Neural progenitor cell (in vitro differentiated cells): Measurements from ENCODE around the gene ANKS3. TPM values are rescaled to one million over a fixed set of nuclear protein-coding genes. Genes with fewer than 3 reads are reported as not detected.

Source experiments
- DNase-seq: peaks from one replicate; pipeline ENCODE4 v3.0.0-alpha.2; 2016; ENCODE audit warnings: low spot score
- H2AFZ ChIP-seq: fragments of 200-600 bp; sonication (generic); replicated peaks from 2 replicates; pipeline ENCODE4 v1.6.1; 2016; ENCODE audit warnings: antibody characterized with exemption
- H3F3A ChIP-seq: fragments of 200-600 bp; sonication (generic); 2 replicates; pipeline ENCODE4 v1.6.1; 2016; ENCODE audit warnings: antibody characterized with exemption, low read depth
- H3K27ac ChIP-seq: fragments of 200-600 bp; sonication (generic); 2 replicates; pipeline ENCODE4 v1.5.1; 2016; ENCODE audit warnings: mild to moderate bottlenecking
- H3K27me3 ChIP-seq: fragments of 200-600 bp; sonication (generic); 2 replicates; pipeline ENCODE4 v1.6.1; 2016; ENCODE audit warnings: mild to moderate bottlenecking, moderate library complexity
- H3K36me3 ChIP-seq: fragments of 200-600 bp; sonication (generic); 2 replicates; pipeline ENCODE4 v1.5.1; 2016
- H3K4me1 ChIP-seq: fragments of 200-600 bp; sonication (generic); 2 replicates; pipeline ENCODE4 v1.6.1; 2016; ENCODE audit warnings: mixed run types
- H3K4me2 ChIP-seq: fragments of 200-600 bp; sonication (generic); 2 replicates; pipeline ENCODE4 v1.6.1; 2016
- H3K4me3 ChIP-seq: fragments of 200-600 bp; sonication (generic); 2 replicates; pipeline ENCODE4 v1.5.1; 2016
- H3K79me2 ChIP-seq: fragments of 200-600 bp; sonication (generic); 2 replicates; pipeline ENCODE4 v1.6.1; 2016; ENCODE audit warnings: low read depth
- H3K9ac ChIP-seq: fragments of 200-600 bp; sonication (generic); 2 replicates; pipeline ENCODE4 v1.6.1; 2016
- H3K9me3 ChIP-seq: fragments of 200-600 bp; sonication (generic); 2 replicates; pipeline ENCODE4 v1.5.1; 2016; ENCODE audit warnings: low read depth
- H4K20me1 ChIP-seq: fragments of 200-600 bp; sonication (generic); 2 replicates; pipeline ENCODE4 v1.6.1; 2016; ENCODE audit warnings: low read depth
- H3K27ac Mint-ChIP-seq: 3 replicates; pipeline ENCODE4 v1.8.0; 2021; ENCODE audit warnings: mixed read lengths
- H3K27me3 Mint-ChIP-seq: 2 replicates; pipeline ENCODE4 v1.8.0; 2022; ENCODE audit warnings: low read depth, mild to moderate bottlenecking, inconsistent platforms, moderate library complexity, mixed read lengths; ENCODE audit not compliant: insufficient read depth
- H3K36me3 Mint-ChIP-seq: 3 replicates; pipeline ENCODE4 v1.8.0; 2021; ENCODE audit warnings: mixed read lengths
- H3K4me1 Mint-ChIP-seq: 3 replicates; pipeline ENCODE4 v1.8.0; 2021; ENCODE audit warnings: mixed read lengths
- H3K4me3 Mint-ChIP-seq: 3 replicates; pipeline ENCODE4 v1.8.0; 2021; ENCODE audit warnings: mild to moderate bottlenecking, moderate library complexity, mixed read lengths
- H3K9me3 Mint-ChIP-seq: 3 replicates; pipeline ENCODE4 v1.8.0; 2020; ENCODE audit warnings: mixed read lengths
- EZH2 ChIP-seq: fragments of 200-600 bp; sonication (generic); IDR thresholded peaks from 2 replicates; pipeline ENCODE4 v1.6.1; 2017; ENCODE audit warnings: antibody characterized with exemption, mild to moderate bottlenecking, moderate library complexity
- EZH2phosphoT487 ChIP-seq: fragments of 200-600 bp; sonication (generic); IDR thresholded peaks from 2 replicates; pipeline ENCODE4 v1.6.1; 2017; ENCODE audit warnings: antibody characterized with exemption
- total RNA-seq: library from RNA; depleted of rRNA; stranded (reverse); fragments of >200 nt; gene quantifications from 2 replicates; pipeline ENCODE4 v1.2.3, GENCODE V29; 2015; ENCODE audit warnings: low replicate concordance
- TF ChIP-seq, protein P1 (sequence below): fragments of 200-600 bp; sonication (generic); IDR thresholded peaks from 2 replicates; pipeline ENCODE4 v1.5.1; 2017; ENCODE audit warnings: antibody characterized with exemption, mild to moderate bottlenecking

The ANKS3 gene
- total RNA-seq, 1 donor from 2014 or later: 20.6 TPM

DNA sequence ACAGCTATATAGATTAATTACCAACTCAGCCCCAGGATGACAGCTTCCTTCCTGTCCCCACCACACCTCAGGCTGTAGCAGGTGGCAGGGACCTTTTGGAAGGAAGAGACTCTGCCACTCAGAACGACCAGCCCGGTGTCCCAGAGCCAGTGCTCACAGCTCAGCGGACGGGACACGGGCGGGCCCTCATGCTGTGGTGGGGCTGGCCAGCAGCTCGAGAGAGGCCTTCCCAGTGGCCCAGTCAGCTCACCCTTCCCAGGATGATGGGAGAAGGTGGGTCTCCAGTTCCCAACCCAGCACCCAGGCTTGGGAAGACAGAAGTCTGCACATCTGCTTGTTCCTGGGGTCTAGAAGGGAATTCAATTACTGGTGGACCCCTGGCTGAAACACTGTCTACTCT, 30.2 kb downstream of the ANKS3 start:
- Histone ChIP-seq H3K4me3 (no peak overlapping the region), H3K9ac (no peak overlapping the region), H3K27ac (no peak overlapping the region), H3K4me2 (no peak overlapping the region), H2AFZ (no peak overlapping the region), H3K27me3 (no peaks in the 10 kb centered on the region), H3K79me2 (no peaks in the 10 kb centered on the region), H3K4me1 (no peaks in the 10 kb centered on the region), H4K20me1 (no peaks in the 10 kb centered on the region), H3F3A (no peaks in the 10 kb centered on the region), H3K9me3 (no peaks in the 10 kb centered on the region), H3K36me3 (peaks cover 2% of the 10 kb centered on the region)
- no peak for DNase-seq
- no peak overlapping the region for H3K4me3 Mint-ChIP-seq
- no peak overlapping the region for H3K27ac Mint-ChIP-seq
- TF ChIP-seq EZH2phosphoT487 (no peak), EZH2 (no peak)
- TF ChIP-seq, protein P1, sequence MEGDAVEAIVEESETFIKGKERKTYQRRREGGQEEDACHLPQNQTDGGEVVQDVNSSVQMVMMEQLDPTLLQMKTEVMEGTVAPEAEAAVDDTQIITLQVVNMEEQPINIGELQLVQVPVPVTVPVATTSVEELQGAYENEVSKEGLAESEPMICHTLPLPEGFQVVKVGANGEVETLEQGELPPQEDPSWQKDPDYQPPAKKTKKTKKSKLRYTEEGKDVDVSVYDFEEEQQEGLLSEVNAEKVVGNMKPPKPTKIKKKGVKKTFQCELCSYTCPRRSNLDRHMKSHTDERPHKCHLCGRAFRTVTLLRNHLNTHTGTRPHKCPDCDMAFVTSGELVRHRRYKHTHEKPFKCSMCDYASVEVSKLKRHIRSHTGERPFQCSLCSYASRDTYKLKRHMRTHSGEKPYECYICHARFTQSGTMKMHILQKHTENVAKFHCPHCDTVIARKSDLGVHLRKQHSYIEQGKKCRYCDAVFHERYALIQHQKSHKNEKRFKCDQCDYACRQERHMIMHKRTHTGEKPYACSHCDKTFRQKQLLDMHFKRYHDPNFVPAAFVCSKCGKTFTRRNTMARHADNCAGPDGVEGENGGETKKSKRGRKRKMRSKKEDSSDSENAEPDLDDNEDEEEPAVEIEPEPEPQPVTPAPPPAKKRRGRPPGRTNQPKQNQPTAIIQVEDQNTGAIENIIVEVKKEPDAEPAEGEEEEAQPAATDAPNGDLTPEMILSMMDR: no peak
- peaks cover 17% of the 10 kb centered on the region for H3K36me3 Mint-ChIP-seq
- H3K27me3 Mint-ChIP-seq: no peaks in the 10 kb centered on the region
- no peaks in the 10 kb centered on the region for H3K9me3 Mint-ChIP-seq
- no peaks in the 10 kb centered on the region for H3K4me1 Mint-ChIP-seq

DNA sequence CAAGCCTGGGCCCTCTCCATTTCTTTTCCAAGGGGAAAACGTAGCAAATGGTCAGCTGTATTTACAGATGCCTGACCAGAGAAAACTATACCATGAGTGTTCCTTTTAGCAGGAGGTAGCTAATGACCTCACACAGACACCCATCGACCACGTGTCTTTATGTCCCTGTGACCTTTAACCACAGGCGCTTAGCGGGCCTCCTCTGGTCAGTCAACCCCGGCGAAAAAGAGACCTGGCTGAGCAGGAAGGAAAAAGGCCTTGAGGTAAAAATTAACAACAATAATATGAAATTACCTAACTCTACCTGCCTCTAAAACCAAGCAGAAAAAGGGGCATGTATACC, 31.6 kb downstream of the ANKS3 start:
- no peaks in the 10 kb centered on the region for H3F3A ChIP-seq
- H3K4me3 Mint-ChIP-seq: peak overlapping the region; percentile 41
- H3K36me3 ChIP-seq: peaks cover under 1% of the 10 kb centered on the region

GRCh38 chr16:4701791-4702465, 32.1 kb downstream of the ANKS3 start:
- Mint-ChIP-seq H3K36me3 (peaks cover 16% of the 10 kb centered on the region), H3K4me3 (peak overlapping the region; percentile 41), H3K27me3 (no peaks in the 10 kb centered on the region), H3K4me1 (no peaks in the 10 kb centered on the region), H3K9me3 (no peaks in the 10 kb centered on the region), H3K27ac (no peak overlapping the region)
- Histone ChIP-seq H4K20me1 (no peaks in the 10 kb centered on the region), H3K27me3 (no peaks in the 10 kb centered on the region), H3K4me1 (no peaks in the 10 kb centered on the region), H3K9me3 (no peaks in the 10 kb centered on the region), H3K4me2 (no peak overlapping the region), H3K79me2 (no peaks in the 10 kb centered on the region), H3K27ac (no peak overlapping the region), H3K9ac (no peak overlapping the region), H2AFZ (no peak overlapping the region), H3K4me3 (no peak overlapping the region), H3K36me3 (no peaks in the 10 kb centered on the region), H3F3A (no peaks in the 10 kb centered on the region)
- no peak for DNase-seq
- TF ChIP-seq EZH2phosphoT487 (no peak), EZH2 (no peak)
- TF ChIP-seq, protein P1: no peak

More for the DNA sequence above, 31.6 kb downstream of the ANKS3 start:
- Histone ChIP-seq H3K27ac (no peak overlapping the region), H3K27me3 (no peaks in the 10 kb centered on the region), H4K20me1 (no peaks in the 10 kb centered on the region), H3K9me3 (no peaks in the 10 kb centered on the region), H2AFZ (no peak overlapping the region), H3K4me1 (no peaks in the 10 kb centered on the region), H3K9ac (no peak overlapping the region), H3K4me2 (no peak overlapping the region), H3K79me2 (no peaks in the 10 kb centered on the region), H3K4me3 (no peak overlapping the region)
- H3K9me3 Mint-ChIP-seq: no peaks in the 10 kb centered on the region
- no peak for TF ChIP-seq EZH2
- TF ChIP-seq, protein P1: no peak
- TF ChIP-seq EZH2phosphoT487: no peak
- H3K4me1 Mint-ChIP-seq: no peaks in the 10 kb centered on the region
- DNase-seq: no peak
- no peak overlapping the region for H3K27ac Mint-ChIP-seq
- peaks cover 17% of the 10 kb centered on the region for H3K36me3 Mint-ChIP-seq
- no peaks in the 10 kb centered on the region for H3K27me3 Mint-ChIP-seq
